CD4-positive, alpha-beta T cell treated with Interleukin-6 at 100 ng/mL for 8 hours (primary cell): ENCODE results near the gene SIAH3.

Experiments
- DNase-seq: peaks from one replicate; pipeline ENCODE4 v3.0.0-alpha.2; 2020; ENCODE audit warnings: mixed read lengths, low spot score

Gene SIAH3

GRCh38 chr13:45863709-45864590, 12.4 kb upstream of the SIAH3 start:
- no peak for DNase-seq

GRCh38 chr13:45861322-45861721, 9.8 kb upstream of the SIAH3 start:
- DNase-seq = no peak

DNA sequence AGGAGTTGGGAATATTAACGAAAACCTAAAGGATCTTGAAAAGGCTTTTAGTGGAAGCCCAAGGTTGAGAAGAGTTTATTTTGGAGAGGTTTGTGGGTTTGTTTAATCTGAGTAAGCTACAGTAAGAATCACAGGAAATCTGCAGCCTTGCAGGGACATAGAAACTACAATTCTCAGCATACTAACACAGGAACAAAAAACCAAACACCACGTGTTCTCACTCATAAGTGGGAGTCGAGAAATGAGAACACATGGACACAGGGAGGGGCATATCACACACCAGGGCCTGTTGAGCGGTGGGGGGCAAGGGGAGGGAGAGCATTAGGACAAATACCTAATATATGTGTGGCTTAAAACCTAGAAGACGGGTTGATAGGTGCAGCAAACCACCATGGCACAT, 8.7 kb upstream of the SIAH3 start:
- DNase-seq = no peak

DNA sequence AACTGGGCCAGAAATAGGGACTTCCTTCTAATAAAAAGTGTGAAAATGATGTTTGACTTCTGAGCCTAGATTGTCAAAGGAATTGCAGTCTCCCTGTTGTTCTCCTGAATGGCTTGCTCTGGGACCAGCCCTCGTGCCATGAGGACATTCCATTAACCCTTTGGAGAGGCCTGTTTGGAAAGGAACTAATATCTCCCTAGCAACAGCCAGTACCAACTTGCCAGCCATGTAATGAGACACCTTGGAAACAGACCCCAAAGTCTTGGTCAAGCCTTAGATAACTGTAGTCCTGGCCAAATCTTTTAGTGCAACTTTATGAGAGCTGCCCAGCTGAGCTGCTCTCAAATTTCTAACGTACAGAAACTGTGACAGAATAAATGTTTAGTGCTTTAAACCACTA, 8.2 kb upstream of the SIAH3 start:
- DNase-seq = no peak

- DNase-seq = no peak
These were observed 941 bp upstream of the SIAH3 start for GRCh38 chr13:45852494-45852893.

DNA sequence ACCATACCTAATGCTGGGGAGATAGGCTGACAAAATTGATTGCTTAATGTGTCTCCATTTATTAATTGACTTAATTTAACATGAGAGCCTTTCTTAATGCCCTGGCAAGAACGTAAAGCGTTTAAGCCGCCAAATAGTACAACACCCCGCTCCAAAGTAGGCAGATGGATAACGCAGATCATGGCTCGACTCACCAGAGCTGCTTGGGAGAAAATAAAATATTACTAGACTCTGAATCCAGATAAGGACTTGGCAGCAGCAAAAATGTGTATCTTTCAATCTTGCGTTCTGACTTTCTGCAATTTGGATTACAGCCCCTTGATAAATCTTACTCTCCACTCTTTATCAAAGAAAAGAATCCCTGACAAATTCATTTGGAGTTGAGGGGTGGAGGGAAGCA, 403 bp upstream of the SIAH3 start:
- no peak for DNase-seq

- no peak for DNase-seq
These were observed 1.4 kb downstream of the SIAH3 start for GRCh38 chr13:45850027-45850613.

- DNase-seq = no peak
These were observed 2.1 kb downstream of the SIAH3 start for GRCh38 chr13:45849408-45849807.

- DNase-seq = peak; percentile 71
These were observed 3.9 kb downstream of the SIAH3 start for GRCh38 chr13:45847554-45848224.

- no peak for DNase-seq
These were observed 4.9 kb downstream of the SIAH3 start for GRCh38 chr13:45846681-45847080.

GRCh38 chr13:45838171-45838745, 13.3 kb downstream of the SIAH3 start:
- no peak for DNase-seq

DNA sequence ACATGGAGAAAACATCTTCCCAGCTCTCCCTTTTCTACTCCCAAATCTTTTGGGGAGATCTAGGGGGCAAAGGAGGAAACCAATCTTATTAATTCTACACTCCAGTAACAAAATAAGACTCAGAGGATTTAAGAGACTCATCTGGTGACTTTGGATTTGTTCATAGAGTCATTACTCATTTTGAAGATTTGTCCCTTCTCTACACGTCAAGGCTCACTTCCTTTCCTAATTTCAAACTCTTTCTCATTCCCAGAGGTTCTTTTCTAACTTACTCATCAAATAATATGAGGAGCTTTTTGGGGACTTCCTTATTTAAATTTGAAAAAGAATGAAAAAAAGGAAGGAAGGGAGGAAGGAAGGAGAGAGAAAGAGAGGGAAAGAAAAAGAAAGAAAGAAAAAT, 14.4 kb downstream of the SIAH3 start:
- DNase-seq = no peak

- DNase-seq = no peak
These were observed 17.1 kb downstream of the SIAH3 start for GRCh38 chr13:45834411-45834994.

GRCh38 chr13:45833663-45834375, 17.7 kb downstream of the SIAH3 start:
- DNase-seq = no peak

DNA sequence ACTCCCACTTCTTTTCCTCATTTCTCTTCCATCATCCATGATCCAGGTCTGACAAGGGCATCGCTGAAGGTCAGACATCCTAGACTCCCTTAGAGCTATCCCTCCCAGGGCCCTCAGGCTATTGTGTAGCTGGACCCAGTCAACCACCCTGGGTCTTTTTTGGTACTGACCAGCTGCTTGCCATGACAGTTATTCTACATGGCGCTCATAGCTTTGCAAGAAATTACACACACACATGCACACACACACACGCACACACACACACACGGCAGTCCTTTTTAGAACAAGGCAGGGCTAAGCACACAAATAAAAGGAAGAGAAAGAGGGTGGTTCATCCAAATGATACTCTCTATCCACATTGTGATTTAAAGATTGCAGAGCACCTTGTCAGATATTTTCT, 18.3 kb downstream of the SIAH3 start:
- DNase-seq = no peak

DNA sequence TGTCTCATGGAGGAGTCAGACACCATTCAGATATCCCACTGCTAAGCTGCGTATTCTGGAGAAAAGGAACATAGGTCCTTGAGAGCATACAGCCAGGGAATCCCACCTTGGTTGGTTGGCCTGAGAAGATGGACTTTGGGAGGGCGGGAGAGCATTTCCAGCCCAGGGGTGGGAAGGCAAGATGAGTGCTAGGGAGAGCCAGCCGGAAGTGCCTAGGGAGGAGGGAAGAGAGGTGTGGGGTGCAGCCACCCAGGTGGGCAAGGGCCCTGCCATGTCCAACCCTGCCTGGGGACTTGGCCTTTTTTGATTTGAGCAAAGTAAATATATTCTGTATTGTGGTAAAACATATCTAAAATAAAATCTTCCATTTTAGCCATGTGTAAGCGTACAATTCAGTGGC, 19.7 kb downstream of the SIAH3 start:
- DNase-seq = no peak

DNA sequence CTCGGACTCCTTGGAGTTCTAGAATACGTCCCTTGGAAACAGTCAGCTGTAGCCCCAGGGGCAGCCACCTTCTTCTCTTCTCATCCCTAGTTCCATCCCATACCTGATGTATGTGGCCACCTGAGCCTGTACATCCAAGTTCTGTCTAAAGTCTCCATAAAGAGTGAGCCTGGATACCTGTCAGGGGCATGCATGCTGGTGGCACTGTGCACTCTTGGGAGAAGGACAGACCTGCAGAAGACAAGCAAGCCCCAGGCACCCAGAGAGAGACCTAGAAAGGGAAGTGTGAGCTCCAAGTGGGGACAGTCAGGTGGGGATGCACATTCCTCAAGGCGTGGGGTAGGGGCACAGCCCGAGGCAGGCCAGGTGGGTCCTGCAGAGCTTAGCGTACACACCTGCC, 21.4 kb downstream of the SIAH3 start:
- no peak for DNase-seq

DNA sequence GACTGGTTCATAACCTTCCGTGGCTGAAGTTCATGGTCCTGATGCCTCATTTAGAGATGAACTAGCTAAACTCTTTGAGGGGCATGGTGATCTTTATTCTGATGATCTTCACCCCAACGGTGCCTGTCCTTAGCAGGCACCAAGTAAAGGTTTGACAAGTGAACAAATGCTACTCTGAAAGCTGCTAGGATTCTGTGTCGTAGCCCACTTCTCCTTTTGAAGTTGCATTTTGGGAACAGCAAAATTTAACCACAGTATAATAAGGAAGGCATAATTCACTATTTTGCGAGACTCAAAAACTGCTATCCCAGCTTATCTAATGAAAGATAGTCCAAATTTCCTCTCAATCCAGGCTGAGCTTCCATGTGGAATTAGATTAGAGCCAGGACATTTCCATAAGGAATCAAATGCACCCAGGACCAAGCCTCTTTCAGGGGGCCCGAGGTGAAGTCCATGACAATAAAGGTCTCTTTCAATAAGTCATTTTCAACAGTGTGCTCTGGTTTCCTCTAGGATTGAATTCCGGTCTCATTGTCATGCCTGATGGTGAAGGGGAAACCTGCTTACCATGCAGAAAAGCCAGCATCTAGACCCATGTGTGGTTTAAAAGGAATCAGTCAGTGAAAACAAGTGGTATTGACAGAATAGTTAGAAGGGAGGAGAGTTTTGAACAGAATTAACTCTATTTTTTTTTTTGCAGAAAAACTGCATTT, 23.1 kb downstream of the SIAH3 start:
- no peak for DNase-seq

GRCh38 chr13:45827318-45827717, 24.2 kb downstream of the SIAH3 start:
- DNase-seq = no peak

DNA sequence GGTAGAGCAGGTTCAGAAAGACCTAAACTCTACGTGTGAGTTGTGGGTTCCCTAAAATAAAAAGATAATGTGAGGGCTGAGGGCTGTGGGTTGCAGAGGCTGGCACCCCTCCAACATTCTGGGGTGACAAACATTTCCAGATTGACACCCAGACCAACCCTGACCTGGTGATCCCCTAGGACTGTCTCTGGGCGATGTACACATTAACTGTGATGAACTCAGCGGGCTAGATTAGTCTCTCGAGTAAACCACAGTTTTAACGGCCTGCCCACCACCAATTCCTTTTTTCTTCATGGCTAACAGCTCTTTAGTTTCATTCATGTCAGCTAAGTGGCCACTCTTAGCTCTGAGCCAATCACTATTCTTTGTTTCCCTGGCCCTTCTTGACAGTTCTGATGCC, 24.8 kb downstream of the SIAH3 start:
- DNase-seq = no peak

GRCh38 chr13:45825387-45825650, 26.2 kb downstream of the SIAH3 start:
- no peak for DNase-seq
